ENCODE results near the gene ENTPD1.

Gene ENTPD1

GRCh38 chr10:95814011-95814727 lies 58.2 kb downstream of the ENTPD1 start:
- DNase-seq, result no peak
- Histone ChIP-seq H3K9me3 (replicated peaks; ENCODE audit: insufficient read depth, low read length) (no peaks in the 10 kb centered on the region), H2AFZ (ENCODE audit: low read length) (no peak overlapping the region), H3K9me2 (replicated peaks; ENCODE audit: insufficient read depth, low read length) (no peaks in the 10 kb centered on the region), H3K27me3 (replicated peaks; ENCODE audit: insufficient read depth, low read length) (no peaks in the 10 kb centered on the region), H3K4me2 (ENCODE audit: low read depth, low read length) (no peak overlapping the region), H3F3A (ENCODE audit: insufficient read depth, low read length) (no peaks in the 10 kb centered on the region), H3K4me1 (ENCODE audit: low read length) (no peaks in the 10 kb centered on the region), H3K79me2 (ENCODE audit: low read length) (no peaks in the 10 kb centered on the region), H3K9ac (ENCODE audit: low read length) (no peak overlapping the region), H4K20me1 (ENCODE audit: insufficient read depth, low read length) (no peaks in the 10 kb centered on the region), H3K4me3 (ENCODE audit: low read length) (no peak overlapping the region), H3K36me3 (replicated peaks; ENCODE audit: insufficient read depth, low read length) (no peaks in the 10 kb centered on the region), H3K27ac (ENCODE audit: low read length) (no peak overlapping the region)
- no peak for TF ChIP-seq EZH2phosphoT487 (IDR thresholded peaks at IDR 0.05; ENCODE audit: low read length)
- TF ChIP-seq EZH2 (optimal IDR thresholded peaks at IDR 0.05; ENCODE audit: low read depth, low read length), result no peak
- no peak for TF ChIP-seq CTCF (IDR thresholded peaks at IDR 0.05; ENCODE audit: low read length)

- TF ChIP-seq EZH2phosphoT487 (IDR thresholded peaks at IDR 0.05; ENCODE audit: low read length), result no peak
- TF ChIP-seq CTCF (IDR thresholded peaks at IDR 0.05; ENCODE audit: low read length), result no peak
- TF ChIP-seq EZH2 (optimal IDR thresholded peaks at IDR 0.05; ENCODE audit: low read depth, low read length), result no peak
- DNase-seq, result no peak
- Histone ChIP-seq H3K9me3 (replicated peaks; ENCODE audit: insufficient read depth, low read length) (no peaks in the 10 kb centered on the region), H3K4me3 (ENCODE audit: low read length) (no peak overlapping the region), H4K20me1 (ENCODE audit: insufficient read depth, low read length) (no peaks in the 10 kb centered on the region), H3K9me2 (replicated peaks; ENCODE audit: insufficient read depth, low read length) (no peaks in the 10 kb centered on the region), H3K27ac (ENCODE audit: low read length) (no peak overlapping the region), H3K4me1 (ENCODE audit: low read length) (no peaks in the 10 kb centered on the region), H3K4me2 (ENCODE audit: low read depth, low read length) (no peak overlapping the region), H3F3A (ENCODE audit: insufficient read depth, low read length) (no peaks in the 10 kb centered on the region), H3K27me3 (replicated peaks; ENCODE audit: insufficient read depth, low read length) (no peaks in the 10 kb centered on the region), H3K36me3 (replicated peaks; ENCODE audit: insufficient read depth, low read length) (no peaks in the 10 kb centered on the region), H2AFZ (ENCODE audit: low read length) (no peak overlapping the region), H3K9ac (ENCODE audit: low read length) (no peak overlapping the region), H3K79me2 (ENCODE audit: low read length) (no peaks in the 10 kb centered on the region)
These were observed 59.2 kb downstream of the ENTPD1 start for GRCh38 chr10:95815133-95815532.

- Histone ChIP-seq H2AFZ (ENCODE audit: low read length) (no peak overlapping the region), H3K79me2 (ENCODE audit: low read length) (no peaks in the 10 kb centered on the region), H3K4me1 (ENCODE audit: low read length) (no peaks in the 10 kb centered on the region), H3K4me3 (ENCODE audit: low read length) (no peak overlapping the region), H4K20me1 (ENCODE audit: insufficient read depth, low read length) (no peaks in the 10 kb centered on the region), H3K27ac (ENCODE audit: low read length) (no peak overlapping the region), H3K4me2 (ENCODE audit: low read depth, low read length) (no peak overlapping the region), H3K9me3 (replicated peaks; ENCODE audit: insufficient read depth, low read length) (no peaks in the 10 kb centered on the region), H3K27me3 (replicated peaks; ENCODE audit: insufficient read depth, low read length) (no peaks in the 10 kb centered on the region), H3K9me2 (replicated peaks; ENCODE audit: insufficient read depth, low read length) (no peaks in the 10 kb centered on the region), H3K9ac (ENCODE audit: low read length) (no peak overlapping the region), H3F3A (ENCODE audit: insufficient read depth, low read length) (no peaks in the 10 kb centered on the region), H3K36me3 (replicated peaks; ENCODE audit: insufficient read depth, low read length) (no peaks in the 10 kb centered on the region)
- TF ChIP-seq EZH2 (optimal IDR thresholded peaks at IDR 0.05; ENCODE audit: low read depth, low read length) (no peak), EZH2phosphoT487 (IDR thresholded peaks at IDR 0.05; ENCODE audit: low read length) (no peak), CTCF (IDR thresholded peaks at IDR 0.05; ENCODE audit: low read length) (no peak)
- DNase-seq, result no peak
These were observed 59.8 kb downstream of the ENTPD1 start for GRCh38 chr10:95815701-95816240.

All from MM.1S (cell line).